NCI-H2196 treated with DMSO at 0.1 percent for 48 hours (cell line): Measurements from ENCODE around the gene ASF1A.
"Not testable (repeated sequence)": the region's sequence is repeated elsewhere in the genome, so short reads cannot be mapped to it uniquely, and the experiment has no call there.

Source experiments
- DNase-seq: peaks from one replicate; lab custom pipeline; 2025; ENCODE audit not compliant: unreplicated experiment; lab: John Stamatoyannopoulos, UW

Gene ASF1A

GRCh38 chr6:118893807-118894424 is at the start of gene ASF1A:
Gene ASF1A, plus strand, starts transcription at chr6:118894152. Its CDS starts 262 bp downstream, at chr6:118894414.
- peak; percentile 89 for DNase-seq

GRCh38 chr6:118844915-118845314 is 49.0 kb upstream of the ASF1A start:
- DNase-seq = no peak

- DNase-seq = no peak
These were observed 40.5 kb upstream of the ASF1A start for GRCh38 chr6:118853408-118853807.

- no peak for DNase-seq
These were observed 37.7 kb upstream of the ASF1A start for GRCh38 chr6:118856301-118856700.

DNA sequence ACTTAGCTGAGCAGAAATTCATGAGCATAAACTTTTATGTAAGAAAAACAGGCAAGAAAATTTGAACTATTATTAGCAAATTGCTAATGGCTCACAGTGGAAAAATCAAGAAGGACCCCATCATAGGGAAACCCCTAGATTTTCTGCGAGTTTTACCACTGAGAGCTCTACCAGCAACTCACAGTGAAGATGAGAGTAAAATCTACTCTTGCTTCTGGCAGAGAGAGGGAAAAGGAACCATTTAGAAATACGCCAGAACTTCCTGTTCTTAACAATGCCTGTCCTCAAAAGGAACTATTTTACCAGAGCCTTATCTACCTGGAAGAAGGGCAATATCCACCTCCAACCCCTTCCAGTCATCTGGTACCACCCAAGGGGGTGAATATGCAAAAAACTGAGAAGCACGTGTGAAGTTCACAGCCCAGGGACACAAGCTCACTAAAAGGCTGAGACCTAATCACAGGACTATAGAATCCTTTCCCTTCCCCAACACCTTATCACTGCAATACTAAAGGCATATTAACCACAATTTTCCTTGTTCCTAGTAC is 34.4 kb upstream of the ASF1A start:
- DNase-seq = no peak

- DNase-seq = no peak
These were observed 33.6 kb upstream of the ASF1A start for GRCh38 chr6:118860363-118860762.

DNA sequence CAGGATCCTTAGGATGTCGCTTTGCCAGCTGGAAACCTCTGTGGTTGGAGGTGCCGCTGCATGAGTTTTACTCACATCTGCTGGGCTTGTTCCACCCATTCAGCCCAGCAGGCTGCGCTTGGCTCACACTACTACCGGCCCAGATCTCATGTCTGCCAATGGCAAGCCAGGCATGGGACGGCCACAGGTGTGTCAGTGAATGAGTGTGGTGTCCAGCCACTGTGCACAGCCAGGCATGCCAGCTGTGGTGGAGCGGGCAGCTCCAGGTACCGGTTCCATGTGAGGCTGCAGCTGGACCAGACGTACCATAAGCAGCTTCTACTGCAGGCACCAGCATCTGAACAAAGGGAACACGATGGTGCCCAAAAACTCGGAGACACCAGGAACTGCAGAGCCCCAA is 33.1 kb upstream of the ASF1A start:
- DNase-seq = no peak

- no peak for DNase-seq
These were observed 31.5 kb upstream of the ASF1A start for GRCh38 chr6:118862443-118862842.

GRCh38 chr6:118864341-118865099 is 29.4 kb upstream of the ASF1A start:
- DNase-seq = no peak

- no peak for DNase-seq
These were observed 28.9 kb upstream of the ASF1A start for GRCh38 chr6:118865100-118865391.

DNA sequence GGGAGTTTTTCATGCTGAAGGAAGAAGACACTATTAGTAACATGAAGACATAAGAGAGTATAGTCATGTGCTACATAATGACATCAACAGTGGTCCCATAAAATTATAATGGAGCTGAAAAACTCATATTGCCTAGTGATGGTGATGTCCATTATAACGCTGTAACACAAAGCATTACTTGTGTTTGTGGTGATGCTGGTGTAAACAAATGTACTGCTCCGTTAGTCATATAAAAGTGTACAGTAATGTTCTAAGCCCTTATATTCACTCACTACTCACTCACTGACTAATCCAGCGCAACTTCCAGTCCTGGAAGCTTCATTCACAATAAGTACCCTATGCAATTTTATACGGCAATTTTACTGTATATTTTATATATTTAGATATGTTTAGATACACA is 26.8 kb upstream of the ASF1A start:
- DNase-seq = no peak

GRCh38 chr6:118868901-118869300 is 25.1 kb upstream of the ASF1A start:
- DNase-seq = not testable (repeated sequence)

DNA sequence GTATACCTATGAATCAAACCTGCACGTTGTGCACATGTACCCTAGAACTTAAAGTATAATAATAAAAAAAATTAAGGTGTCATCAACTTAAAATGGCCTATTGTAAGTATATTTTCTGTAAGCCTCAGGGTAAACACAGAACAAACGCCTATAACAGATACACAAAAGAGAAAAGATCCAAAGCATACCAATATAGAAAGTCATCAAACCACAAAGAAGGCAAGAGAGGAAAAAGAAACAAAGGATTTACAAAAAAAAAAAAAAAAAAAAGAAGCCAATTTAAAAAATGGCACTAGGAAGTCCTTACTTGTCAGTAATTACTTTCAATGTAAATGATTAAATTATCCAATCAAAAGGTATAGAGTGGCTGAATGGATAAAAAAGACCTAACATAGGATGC is 24.6 kb upstream of the ASF1A start:
- DNase-seq = no peak

GRCh38 chr6:118869894-118870589 is 23.9 kb upstream of the ASF1A start:
- no peak for DNase-seq

- no peak for DNase-seq
These were observed 22.6 kb upstream of the ASF1A start for GRCh38 chr6:118871331-118871730.

DNA sequence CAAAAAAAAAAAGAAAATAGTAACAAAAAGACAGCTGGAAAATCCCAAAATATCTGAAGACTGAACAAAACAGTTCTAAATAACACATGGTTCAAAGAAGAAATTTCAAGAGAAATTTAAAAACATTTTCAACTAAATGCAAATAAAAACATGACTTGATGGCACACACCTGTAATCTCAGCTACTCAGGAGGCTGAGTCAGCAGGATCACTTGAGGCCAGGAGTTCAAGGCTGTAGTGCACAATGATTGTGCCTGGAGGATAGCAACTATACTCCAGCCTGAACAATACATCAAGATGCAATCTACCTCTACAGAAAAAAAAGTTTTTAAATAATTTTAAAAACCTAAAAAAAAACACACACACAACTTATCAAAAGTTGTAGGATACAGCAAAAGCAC is 21.6 kb upstream of the ASF1A start:
- DNase-seq = no peak

DNA sequence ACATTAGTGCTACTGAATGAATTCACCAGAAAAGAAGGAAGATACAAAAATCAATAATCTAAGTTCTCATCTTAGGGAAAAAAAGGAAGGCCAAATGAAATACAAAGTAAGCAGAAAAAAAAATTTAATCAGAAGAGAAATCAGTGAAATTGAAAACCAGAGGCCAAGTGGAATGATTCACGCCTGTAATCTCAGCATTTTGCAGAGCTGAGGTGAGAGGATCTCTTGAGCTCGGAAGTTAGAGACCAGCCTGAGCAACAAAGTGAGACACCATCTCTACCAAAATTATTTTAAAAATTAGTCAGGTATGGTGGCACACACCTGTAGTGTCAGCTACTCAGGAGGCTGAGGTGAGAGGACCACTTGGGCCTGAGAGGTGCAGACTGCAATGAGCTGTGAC is 21.2 kb upstream of the ASF1A start:
- no peak for DNase-seq

- DNase-seq = no peak
These were observed 20.7 kb upstream of the ASF1A start for GRCh38 chr6:118873239-118873638.

DNA sequence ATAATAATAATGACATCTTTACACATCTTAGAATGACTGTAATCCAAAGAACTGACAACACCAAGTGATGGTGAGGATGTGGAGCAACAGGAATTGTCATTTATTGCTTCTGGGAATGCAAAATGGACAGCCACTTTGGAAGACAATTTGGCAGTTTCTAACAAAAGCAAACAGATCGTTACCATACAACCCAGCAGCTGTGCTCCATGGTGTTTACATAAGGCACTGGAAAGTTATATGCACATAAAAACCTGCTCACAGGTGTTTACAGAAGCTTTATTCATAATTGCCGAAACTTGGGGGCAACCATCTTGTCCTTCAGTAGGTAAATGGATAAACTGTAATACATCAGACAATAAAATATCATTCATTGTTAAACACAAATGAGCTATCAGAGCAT is 18.3 kb upstream of the ASF1A start:
- peak; percentile 24 for DNase-seq

DNA sequence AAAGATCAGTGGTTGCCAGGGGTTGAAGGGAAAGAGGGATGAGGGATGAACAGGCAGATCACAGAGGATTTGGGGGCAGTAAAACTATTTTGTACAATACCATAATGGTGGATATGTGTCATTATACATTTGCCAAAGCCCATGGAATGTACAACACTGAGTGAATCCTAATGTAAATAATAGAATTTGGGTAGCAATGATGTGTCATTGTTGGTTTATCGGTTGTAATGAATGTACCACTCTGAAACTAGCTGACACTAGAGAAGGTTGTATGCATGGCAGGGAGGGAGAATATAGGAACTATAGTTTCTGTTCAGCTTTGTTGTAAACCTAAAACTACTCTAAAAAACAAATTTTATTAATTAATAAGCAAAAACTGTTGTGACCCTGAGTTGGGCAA is 17.8 kb upstream of the ASF1A start:
- DNase-seq = no peak

DNA sequence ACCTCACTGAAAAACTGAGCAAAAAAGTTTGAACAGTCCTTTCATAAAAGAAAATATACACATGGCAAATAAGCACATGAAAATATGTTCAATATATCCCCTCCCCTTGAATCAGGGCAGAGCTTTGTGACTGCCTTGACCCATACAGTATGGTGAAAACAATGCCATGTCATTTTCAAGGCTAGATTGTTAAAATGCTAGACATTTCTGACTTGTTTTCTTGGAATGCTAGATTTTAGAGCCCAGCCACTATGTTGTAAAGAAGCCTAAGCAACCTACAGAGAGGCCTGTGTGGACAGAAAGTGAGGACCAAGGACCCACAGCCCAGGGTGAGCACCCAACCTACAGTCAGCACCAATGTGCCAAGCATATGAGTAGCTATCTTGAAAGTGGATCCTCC is 17.1 kb upstream of the ASF1A start:
- DNase-seq = no peak

- DNase-seq = no peak
These were observed 16.1 kb upstream of the ASF1A start for GRCh38 chr6:118877806-118878205.
